GM19452 (cell line): ENCODE measurements around the gene SNAPC2.
"Not testable (repeated sequence)": the region's sequence is repeated elsewhere in the genome, so short reads cannot be mapped to it uniquely, and the experiment has no call there.

Experiments
- ATAC-seq: cut with Tn5 transposase; IDR thresholded peaks from one replicate; pipeline ENCODE4 v1.9.1; 2021; ENCODE audit not compliant: unreplicated experiment

Gene SNAPC2

DNA sequence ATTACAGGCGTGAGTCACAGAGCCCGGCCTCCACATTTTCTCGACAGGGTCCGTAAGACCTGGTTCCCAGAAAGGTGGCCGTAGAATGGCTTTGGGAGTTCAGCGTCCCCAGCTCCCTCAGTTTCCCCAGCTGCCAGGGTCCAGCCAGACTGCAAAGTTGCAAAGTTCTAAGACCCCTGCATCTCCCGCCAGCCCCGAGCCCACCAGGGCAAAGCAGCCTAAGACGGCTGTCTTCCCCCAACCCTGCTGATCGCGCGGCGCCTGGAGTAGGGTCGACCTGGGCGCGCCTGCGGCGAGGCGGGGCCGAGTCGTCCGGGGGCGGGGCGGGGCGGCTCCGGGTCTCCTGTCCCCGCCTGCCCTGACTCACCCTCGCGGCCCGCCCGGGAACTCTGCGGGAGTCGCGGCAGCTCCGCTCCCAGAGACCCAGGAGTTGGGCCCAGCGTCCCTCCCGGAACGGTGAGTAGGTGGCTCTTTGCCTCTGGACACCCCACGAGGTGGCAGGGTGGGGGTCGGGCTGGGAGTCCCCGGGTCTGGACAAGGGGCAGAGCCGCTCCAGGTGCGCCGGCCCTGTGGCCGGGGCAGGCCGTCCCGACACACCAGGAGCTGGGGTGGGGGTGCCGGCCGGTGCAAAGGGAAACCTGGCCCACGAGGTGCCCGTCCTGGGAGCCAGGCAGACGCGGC lies 31.9 kb upstream of the SNAPC2 start, which contains the start of gene LRRC8E:
TSS of gene LRRC8E (plus strand) at position 366 of the 681 bp plus-strand sequence. CDS start 7,094 bp downstream, outside the sequence.
- ATAC-seq = no peak

DNA sequence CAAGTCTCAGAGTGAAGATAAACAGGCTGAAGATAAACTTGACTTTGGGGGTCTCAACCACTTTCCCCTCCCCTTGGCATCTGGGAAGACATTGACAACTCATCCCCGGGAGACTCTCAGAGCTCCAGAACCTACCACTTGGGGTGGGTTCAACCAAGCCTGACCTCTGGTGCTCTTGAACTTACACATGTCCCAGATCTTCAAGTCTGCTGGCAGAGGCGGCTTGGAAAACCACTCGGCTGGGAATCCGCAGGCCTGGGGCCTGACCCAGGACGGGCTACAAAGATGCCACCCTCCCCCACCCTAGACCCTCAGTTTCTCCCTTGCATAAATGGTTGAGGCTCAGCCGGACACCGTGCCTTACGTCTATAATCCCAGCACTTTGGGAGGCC lies 31.3 kb upstream of the SNAPC2 start:
- no peak for ATAC-seq

DNA sequence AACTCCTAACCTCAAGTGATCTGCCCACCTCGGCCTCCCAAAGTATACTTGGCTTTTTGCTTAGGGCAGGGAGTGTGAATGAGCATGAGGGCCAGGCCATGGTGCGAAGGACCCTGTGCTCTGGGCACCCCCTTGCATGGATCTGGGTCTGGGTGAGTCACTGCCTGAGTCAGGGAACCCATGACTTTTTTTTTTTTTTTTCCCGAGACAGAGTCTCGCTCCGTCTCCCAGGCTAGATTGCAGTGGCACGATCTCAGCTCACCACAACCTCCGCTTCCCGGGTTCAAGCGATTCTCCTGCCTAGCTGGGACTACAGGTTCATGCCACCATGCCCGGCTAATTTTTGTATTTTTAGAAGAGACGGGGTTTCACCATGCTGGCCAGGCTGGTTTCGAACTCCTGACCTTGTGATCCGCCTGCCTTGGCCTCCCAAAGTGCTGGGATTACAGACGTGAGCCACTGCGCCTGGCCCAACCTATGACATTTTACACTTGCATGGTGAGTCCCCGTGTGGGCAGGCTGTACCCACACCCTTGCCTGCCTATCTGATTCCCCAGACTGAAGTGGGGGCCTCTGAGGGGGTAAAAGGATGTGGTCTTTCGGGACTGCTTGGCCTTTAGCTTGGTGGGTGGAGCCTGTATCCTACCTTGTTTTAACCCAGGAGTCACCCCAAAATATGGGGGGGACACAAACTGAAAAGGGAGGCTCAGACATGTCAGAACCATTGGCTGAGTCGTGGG lies 26.6 kb upstream of the SNAPC2 start:
- ATAC-seq = not testable (repeated sequence)

DNA sequence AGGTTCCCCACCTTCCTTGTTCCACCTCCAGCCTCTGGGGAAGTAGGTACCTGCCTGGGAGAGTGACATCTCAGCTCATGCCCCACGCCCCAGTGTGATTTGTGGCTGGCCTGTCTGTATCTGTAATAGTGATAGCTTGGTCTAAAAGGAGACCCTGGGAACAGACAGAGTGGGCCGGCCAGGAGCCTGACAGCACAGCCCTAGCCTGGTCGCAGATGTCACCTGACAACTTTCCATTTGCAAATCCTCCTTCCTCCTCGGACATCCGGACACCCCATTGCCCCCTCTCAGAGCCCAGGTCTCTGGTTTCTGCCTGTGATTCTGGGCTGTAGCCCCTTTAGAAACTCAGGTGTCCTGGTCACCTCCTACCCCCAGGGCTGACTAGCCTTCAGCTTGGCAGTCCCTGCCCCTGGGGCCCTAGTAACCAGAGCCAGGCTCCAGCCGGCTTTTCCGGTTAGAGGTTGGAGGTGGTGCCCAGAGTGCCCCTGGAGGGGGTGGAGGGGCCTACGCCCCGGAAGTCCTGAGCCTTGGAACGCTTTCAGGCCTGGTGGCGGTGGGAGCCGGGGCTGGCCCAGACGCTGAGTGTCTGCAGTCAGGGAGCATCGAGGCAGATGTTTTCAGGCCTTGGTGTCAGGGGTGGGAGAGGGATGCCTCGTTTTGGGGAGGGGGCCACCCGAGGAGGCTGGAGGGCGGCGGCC lies 25.4 kb upstream of the SNAPC2 start:
- no peak for ATAC-seq

DNA sequence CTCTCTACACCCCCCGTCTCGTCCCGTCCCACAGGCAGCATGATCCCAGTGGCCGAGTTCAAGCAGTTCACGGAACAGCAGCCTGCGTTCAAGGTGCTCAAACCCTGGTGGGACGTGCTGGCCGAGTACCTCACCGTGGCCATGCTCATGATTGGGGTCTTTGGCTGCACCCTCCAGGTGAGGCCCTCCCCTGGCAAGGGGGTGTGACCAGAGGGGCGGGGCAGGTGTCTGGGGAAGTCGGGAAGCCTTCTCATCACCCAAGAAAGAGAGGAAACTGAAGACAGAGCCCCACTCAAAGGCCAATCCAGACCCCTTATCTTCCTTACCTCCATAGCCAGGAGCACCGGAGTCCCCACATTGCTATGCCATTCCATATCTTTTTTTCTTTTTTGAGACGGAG lies 24.6 kb upstream of the SNAPC2 start:
- ATAC-seq = no peak

DNA sequence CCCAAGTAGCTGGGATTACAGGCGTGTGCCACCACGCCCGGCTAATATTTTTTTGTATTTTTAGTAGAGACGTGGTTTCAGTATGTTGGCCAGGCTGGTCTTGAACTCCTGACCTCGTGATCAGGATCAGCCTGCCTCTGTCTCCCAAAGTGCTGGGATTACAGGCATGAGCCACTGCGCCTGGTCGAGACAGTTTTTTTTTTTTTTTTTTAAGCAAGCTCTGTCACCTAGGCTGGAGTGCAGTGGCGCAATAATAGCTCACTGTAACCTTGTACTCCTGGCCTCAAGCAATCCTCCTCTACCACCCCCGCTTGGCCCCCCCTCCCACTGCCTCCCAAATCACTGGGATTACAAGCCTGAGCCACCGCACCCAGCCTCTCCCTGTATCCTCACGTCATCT lies 22.8 kb upstream of the SNAPC2 start:
- ATAC-seq = no peak

DNA sequence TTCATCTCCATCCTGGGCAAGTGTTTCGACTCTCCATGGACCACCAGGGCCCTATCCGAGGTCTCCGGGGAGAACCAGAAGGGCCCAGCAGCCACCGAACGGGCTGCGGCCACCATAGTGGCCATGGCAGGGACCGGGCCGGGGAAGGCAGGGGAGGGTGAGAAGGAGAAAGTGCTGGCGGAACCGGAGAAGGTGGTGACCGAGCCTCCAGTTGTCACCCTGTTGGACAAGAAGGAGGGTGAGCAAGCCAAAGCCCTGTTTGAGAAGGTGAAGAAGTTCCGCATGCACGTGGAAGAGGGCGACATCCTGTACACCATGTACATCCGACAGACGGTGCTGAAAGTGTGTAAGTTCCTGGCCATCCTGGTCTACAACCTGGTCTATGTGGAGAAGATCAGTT lies 21.2 kb upstream of the SNAPC2 start:
- no peak for ATAC-seq

DNA sequence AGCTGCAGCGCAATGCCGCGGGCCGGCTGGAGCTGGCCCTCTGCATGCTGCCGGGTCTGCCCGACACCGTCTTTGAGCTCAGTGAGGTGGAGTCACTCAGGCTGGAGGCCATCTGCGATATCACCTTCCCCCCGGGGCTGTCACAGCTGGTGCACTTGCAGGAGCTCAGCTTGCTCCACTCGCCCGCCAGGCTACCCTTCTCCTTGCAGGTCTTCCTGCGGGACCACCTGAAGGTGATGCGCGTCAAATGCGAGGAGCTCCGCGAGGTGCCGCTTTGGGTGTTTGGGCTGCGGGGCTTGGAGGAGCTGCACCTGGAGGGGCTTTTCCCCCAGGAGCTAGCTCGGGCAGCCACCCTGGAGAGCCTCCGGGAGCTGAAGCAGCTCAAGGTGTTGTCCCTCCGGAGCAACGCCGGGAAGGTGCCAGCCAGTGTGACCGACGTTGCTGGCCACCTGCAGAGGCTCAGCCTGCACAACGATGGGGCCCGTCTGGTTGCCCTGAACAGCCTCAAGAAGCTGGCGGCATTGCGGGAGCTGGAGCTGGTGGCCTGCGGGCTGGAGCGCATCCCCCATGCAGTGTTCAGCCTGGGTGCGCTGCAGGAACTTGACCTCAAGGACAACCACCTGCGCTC lies 20.3 kb upstream of the SNAPC2 start:
- no peak for ATAC-seq

DNA sequence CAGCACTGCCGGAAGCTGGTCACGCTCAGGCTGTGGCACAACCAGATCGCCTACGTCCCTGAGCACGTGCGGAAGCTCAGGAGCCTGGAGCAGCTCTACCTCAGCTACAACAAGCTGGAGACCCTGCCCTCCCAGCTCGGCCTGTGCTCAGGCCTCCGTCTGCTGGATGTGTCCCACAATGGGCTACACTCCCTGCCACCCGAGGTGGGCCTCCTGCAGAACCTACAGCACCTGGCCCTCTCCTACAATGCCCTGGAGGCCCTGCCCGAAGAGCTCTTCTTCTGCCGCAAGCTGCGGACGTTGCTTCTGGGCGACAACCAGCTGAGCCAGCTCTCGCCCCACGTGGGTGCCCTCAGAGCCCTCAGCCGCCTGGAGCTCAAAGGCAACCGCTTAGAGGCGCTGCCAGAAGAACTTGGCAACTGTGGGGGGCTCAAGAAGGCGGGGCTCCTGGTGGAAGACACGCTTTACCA lies 19.7 kb upstream of the SNAPC2 start:
- ATAC-seq = no peak

DNA sequence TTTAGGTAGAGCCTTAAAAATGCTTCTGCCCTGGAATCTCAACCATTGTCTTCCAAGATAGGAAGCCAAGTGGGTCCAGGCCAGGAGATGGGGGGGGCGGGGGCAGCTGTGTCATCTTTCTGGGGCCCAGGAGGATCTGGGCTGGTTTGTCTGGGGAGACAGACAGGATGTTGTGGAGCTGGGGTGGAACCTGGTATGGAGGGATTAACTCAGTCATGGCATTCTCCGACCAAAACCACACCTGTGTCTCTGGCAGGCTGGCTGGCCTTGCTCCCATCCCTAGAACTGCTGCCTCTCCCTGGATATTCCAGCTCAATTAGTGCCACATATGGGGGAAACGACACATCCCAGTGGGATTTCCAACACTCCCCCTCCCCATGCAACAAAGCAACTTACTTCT lies 19.2 kb upstream of the SNAPC2 start:
- ATAC-seq = no peak

DNA sequence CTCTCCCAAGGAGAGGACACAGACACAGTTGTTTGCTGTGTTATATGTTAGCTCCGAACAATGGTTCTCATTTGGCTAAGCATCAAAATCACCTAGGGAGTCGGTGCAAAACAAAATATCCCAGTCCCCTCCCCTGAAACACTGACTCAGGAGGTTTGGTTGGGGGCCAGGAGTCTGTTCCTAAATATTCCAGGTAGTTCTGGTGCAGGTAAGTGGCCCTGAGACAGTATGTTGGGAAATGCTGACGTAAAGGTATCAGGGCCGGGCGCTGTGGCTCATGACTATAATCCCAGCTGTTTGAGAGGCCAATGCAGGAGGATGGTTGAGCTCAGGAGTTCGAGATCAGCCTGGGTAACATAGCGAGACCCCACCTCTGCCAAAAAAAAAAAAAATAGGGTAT lies 18.8 kb upstream of the SNAPC2 start:
- no peak for ATAC-seq

DNA sequence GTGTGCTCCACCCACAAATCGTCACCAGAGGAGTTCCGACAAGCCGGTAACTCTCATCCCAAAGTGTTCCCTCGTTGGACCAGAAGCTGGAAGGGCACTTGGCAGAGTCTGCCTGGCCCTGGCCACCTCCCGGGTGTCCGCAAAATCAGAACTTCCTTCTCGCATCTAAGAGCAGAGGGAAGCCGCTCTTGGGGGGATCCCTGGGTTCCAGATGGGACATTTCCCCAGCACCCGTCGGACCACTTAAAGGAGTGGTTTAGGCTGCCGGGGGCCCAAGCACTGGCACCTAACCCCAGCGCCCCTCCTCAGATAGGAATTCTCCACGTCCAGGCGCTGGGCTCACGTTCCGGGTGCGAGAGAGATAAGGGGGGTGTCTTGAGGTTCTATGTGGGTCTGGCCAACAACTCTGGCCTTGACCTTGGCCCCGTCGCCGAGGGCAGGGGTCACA lies 17.3 kb upstream of the SNAPC2 start:
- no peak for ATAC-seq

DNA sequence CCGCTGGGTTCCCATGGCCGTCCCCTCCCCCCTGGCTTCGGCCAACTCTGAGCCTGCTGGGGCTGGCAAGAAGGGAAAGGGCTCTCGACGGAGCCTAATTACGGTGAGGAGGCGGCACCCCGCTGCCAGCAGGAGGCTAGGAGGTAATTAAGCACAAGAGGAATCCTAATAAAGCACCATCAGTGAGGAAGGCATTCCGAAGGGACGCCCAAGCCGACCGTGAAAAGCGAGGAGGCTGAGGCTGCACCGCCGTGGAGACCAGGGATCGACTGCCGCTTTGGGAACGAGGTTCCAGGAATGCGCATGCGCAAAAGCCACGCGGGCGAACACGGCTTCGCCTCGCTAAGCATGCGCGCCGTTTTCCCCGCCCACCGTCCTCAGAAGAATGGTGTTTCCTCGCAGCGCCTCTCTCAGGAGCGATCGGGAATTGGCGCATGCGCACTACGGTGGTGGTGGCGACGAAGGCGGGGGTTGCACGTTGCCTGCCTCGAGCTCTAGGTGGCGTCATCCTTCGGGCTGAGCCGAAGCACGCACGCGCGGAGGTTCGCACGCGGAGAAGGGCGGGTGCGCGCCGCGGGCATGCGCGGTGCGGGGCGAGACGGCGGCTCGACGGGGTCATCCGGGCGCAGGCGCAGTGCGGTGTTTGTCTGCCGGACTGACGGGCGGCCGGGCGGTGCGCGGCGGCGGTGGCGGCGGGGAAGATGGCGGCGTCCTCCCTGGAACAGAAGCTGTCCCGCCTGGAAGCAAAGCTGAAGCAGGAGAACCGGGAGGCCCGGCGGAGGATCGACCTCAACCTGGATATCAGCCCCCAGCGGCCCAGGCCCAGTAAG lies 16.7 kb upstream of the SNAPC2 start, which contains the start of gene MAP2K7:
TSS of gene MAP2K7 (plus strand) at position 634 of the 830 bp plus-strand sequence. CDS start at position 702, 68 bp downstream.
- ATAC-seq = peak; percentile 81

DNA sequence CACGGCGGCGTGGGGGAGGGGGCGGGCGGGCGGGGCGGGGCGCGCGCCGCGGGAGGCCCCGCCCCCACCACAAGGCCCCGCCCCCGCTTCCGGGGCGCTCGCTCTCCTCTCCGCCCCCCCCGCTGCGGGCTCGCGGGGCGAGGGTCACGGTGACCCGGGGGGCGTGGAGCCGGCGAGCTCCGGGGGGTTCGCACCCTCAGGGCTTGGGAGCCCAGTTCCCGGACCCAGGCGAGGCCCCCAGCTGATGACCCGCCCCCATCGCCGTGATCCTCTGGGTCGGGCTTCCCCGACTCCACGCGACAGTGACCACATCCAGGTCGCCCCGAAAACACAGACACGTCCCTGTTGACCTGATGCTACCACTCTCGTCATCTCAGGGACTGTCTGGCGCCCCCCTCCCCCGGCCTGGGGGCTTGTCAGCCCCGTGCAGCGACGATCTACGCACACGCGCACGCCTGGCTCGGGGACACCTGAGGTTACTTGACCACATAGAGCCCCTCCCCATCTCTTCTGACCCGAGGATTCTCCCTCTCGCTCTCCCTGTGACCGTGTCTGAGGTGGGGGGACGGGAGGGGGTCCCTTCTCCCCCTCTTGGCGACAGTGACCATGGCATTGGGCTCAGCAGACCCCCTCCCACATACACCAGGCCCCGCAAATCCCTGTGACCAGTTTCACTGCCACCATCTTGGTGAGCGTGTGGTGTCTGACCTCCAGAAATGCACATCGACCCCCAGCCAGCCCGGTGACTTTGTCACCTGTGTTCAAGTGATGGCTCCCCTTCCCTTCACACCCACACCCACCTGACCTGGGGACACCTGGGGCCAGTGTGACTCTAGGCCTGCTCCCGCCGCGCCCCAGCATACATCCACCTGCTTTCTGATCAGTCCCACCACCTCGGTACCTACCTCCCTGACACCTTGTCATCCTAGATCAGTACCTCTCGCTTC lies 15.8 kb upstream of the SNAPC2 start:
- peak; percentile 27 for ATAC-seq

DNA sequence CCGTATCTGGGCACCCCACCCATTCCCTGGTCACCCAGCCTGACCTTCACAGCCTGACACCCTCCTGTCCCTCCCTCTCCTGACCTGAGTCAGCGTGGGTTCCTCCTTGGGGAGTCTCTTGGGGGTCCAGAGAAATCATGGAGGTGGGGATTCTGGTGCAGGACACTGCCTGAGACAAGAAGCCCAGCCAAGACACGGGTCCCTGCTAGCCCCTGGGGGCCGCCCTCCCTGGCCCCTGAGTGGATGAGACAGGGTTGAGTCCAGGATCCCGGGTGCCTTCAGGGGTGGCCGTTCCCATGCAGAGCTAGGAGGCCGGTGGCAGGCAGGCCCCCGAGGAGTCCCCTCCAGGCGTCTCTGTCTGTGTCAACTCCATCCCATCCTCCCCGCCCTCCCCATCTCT lies 14.9 kb upstream of the SNAPC2 start:
- ATAC-seq = no peak

DNA sequence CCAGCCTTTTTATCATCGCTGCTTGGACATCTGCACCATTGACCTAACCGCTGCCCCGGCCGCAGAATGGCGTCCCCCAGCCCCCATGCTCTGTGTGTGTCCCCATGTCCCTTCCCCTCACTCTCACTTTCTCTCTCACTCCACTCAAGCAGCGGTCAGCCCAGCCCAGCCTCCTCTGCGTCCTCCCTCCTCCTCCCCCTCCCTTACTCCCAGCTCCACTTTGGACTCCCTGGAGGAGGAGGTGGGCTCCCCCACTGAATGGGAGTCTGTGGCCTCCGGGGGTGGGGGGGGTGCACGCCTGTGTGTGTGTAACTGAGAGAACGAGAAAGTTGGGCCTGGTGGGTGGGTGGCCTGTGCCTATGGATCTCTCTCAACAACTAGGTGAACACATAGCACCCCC lies 14.3 kb upstream of the SNAPC2 start:
- ATAC-seq = no peak

DNA sequence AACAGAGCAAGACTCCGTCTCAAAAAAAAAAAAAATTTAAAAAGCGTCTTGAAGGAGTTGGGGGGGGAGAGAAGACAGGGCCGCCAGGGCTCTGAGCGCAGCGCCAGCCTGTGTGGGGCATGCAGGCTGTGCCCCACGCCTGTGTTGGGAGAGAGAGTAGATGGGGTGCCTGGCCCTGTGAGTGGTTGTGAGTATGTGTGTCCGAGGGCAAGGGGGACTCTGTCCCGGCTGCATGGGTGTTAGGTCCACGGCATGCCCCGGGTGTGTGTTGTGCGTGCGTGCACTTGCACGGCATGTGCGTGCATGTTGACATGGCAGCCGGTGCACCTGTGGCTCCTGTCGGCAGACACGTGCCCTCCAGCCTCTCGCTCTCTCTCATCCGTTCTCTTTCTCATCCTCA lies 13.0 kb upstream of the SNAPC2 start:
- ATAC-seq = no peak

DNA sequence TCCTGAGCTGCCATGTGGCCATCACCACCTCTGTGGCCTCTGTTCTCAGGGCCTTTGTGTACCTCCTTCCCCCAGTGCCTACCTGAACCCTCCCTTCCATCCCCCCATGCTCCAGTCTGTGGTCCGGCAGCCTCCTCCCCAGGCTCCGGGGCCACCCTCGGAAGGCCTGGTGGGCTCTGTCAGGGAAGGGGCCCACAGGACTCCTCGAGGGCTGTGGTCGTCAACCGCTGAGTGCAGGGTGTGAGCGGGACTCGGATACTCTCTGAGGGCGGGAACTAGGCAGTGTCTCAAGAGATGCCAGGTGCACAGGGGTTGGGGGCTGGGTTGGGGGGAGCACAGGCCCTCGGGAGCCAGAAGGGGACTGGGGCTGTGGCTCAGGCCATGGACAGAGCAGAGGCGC lies 12.6 kb upstream of the SNAPC2 start:
- no peak for ATAC-seq

DNA sequence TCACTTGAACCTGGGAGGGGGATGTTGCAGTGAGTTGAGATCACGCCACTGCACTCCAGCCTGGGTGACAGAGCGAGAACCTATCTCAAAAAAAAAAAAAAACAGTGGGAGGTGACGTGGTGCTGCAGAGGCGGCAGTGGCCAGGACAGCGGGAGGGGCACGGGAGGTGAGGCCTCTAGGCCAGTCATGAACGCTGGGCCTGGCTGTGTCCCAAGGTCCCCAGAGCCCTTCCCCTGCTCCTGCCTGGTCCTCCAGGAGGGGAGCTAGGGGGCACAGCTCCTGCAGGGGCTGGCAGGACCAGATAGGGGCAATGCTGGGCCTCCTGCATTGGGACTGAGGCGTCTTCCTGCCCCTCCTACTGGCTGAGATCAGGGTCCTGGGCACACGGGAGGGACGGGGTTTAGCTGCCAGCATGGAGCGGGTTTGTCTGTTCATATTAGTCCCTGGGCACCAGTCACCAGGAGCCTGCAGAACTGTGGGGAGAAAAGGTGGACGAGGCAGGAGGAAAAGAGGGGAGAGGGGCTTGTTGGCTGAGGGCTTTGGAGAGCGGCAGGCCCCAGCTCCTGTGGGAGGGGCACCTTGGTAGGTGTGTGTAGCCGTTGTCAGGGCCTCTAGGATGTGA lies 11.9 kb upstream of the SNAPC2 start:
- no peak for ATAC-seq
